ENCODE measurements around the gene TGM1. TPM values are rescaled to one million over a fixed set of nuclear protein-coding genes. Genes with fewer than 3 reads are reported as not detected.

TGM1 gene
- total RNA-seq, 4 donors from 2014 or later: 0.20 TPM; not detected in 3

DNA sequence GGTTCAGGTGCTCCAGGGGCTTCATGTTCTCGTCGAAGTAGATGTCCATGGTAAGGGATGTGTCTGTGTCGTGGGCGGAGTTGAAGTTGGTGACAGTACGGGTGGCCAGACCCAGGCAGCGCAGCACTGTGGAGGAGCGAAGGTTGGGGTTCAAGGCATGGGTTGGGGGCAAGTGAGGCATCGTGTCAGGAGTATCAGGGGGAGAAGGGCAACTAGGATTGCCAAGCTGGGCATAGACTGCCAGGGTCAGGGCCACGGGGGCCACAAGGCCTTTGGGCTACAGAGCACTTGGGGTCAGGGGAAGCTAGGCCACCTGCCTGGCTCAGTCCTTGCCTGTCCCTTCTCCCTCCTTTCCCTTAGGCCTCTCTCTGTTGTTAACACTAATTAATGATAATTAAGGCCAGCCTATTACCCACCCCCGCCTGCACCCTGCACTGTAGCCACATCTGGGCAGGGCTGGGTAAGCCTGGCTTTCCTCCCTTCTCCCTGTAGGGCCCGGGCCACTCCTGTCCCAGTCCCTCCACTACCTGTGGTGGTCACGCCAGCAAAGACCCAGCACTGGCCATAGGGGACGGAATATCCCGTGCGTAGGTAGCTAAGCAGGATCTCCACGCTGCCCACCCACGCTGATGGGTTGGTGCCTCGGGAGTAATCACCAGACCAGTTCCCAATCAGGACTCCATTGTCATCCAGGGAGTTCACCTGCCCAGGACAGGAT lies 4.3 kb downstream of the TGM1 start:
- Histone ChIP-seq H3K4me3 (no peak overlapping the region), H3K4me1 (no peaks in the 10 kb centered on the region), H3K27ac (no peak overlapping the region), H3K27me3 (no peaks in the 10 kb centered on the region), H3K9me3 (no peaks in the 10 kb centered on the region), H3K36me3 (no peaks in the 10 kb centered on the region)
- DNase-seq (no peak), ATAC-seq (no peak)
- intact Hi-C loops (cut with DNase I; ENCODE audit: low total_unique reads) (no loop called here), in situ Hi-C loops (cut with MboI; ENCODE audit: low sequenced_read_pairs in 4 of 4) (no loop called here)
- TF ChIP-seq POLR2A (IDR thresholded peaks at IDR 0.05): no peak
- TF ChIP-seq, protein P1, sequence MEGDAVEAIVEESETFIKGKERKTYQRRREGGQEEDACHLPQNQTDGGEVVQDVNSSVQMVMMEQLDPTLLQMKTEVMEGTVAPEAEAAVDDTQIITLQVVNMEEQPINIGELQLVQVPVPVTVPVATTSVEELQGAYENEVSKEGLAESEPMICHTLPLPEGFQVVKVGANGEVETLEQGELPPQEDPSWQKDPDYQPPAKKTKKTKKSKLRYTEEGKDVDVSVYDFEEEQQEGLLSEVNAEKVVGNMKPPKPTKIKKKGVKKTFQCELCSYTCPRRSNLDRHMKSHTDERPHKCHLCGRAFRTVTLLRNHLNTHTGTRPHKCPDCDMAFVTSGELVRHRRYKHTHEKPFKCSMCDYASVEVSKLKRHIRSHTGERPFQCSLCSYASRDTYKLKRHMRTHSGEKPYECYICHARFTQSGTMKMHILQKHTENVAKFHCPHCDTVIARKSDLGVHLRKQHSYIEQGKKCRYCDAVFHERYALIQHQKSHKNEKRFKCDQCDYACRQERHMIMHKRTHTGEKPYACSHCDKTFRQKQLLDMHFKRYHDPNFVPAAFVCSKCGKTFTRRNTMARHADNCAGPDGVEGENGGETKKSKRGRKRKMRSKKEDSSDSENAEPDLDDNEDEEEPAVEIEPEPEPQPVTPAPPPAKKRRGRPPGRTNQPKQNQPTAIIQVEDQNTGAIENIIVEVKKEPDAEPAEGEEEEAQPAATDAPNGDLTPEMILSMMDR (IDR thresholded peaks at IDR 0.05 in 4 of 5, conservative IDR thresholded peaks at IDR 0.05 in 1 of 5): no peak

GRCh38 chr14:24258119-24258518 lies 4.9 kb downstream of the TGM1 start:
- ATAC-seq (no peak), DNase-seq (no peak)
- in situ Hi-C loops (cut with MboI; ENCODE audit: low sequenced_read_pairs in 4 of 4) (no loop called here), intact Hi-C loops (cut with DNase I; ENCODE audit: low total_unique reads) (no loop called here)
- Histone ChIP-seq H3K27me3 (no peaks in the 10 kb centered on the region), H3K9me3 (no peaks in the 10 kb centered on the region), H3K4me3 (no peak overlapping the region), H3K27ac (no peak overlapping the region), H3K36me3 (no peaks in the 10 kb centered on the region), H3K4me1 (no peaks in the 10 kb centered on the region)
- TF ChIP-seq, protein P1 (IDR thresholded peaks at IDR 0.05 in 4 of 5, conservative IDR thresholded peaks at IDR 0.05 in 1 of 5): no peak
- TF ChIP-seq POLR2A (IDR thresholded peaks at IDR 0.05): no peak

DNA sequence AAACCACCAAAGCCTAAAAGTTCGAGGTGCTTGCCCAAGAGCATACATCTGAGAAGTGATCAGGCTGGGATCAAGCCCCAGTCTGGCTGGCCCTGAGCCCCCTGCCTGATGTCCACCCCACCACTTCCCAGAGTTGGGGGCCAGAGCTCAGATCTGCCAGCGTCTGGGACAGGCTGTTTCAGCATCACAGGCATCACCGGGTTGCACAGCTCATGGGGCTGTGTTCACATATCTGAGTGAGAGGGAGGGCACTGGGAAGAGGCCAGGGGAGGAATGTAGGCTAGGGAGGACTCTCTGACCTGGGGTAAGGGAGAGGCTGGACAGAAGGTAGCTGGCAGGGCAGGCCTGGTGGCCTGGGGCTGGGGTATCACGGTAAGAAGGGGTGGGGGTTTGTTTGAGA lies 6.0 kb downstream of the TGM1 start:
- no peaks in the 10 kb centered on the region for H3K27me3 ChIP-seq
- no peaks in the 10 kb centered on the region for H3K9me3 ChIP-seq
- DNase-seq: no peak
- intact Hi-C loops (cut with DNase I; ENCODE audit: low total_unique reads): no loop called here
- in situ Hi-C loops (cut with MboI; ENCODE audit: low sequenced_read_pairs in 4 of 4): no loop called here
- no peak overlapping the region for H3K4me3 ChIP-seq
- no peaks in the 10 kb centered on the region for H3K36me3 ChIP-seq
- ATAC-seq: no peak
- H3K27ac ChIP-seq: no peak overlapping the region
- H3K4me1 ChIP-seq: no peaks in the 10 kb centered on the region
- TF ChIP-seq, protein P1 (IDR thresholded peaks at IDR 0.05 in 4 of 5, conservative IDR thresholded peaks at IDR 0.05 in 1 of 5): no peak
- TF ChIP-seq POLR2A (IDR thresholded peaks at IDR 0.05): no peak

DNA sequence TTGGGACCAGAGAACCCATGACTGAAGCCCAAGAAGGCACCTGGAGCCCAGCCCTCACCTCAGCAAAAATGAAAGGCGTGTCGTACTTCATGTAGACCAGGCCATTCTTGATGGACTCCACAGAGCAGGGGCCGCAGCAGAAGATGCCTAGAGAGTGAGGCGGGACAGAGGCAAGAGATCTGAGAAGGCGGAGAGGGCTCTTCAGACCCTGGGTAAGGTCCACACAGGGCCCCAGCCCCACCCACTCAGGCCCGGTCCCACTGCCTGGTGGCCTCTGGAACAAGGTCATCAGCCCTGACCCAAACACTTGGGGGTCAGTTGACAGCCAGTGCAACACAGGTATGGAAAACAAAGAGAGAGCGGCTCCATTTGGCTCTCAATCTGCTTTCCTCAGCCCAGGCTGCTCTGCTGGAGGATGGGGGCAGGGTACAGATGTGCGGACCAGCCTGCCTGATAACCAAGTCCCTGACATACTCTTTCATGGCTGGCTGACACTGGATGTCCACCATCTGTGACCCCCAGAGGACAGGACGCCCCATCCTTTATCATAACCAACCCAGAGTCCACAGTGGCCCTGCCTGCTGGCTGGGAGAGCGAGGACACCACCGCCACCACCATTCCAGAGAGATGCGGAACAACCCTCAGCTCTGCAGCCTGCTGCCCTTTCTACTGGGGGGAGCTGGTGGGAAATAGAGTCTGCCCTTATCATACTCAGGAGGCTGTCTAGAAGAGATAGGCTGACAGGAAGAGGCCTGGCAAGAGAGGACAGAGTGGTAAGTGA lies 6.9 kb downstream of the TGM1 start:
- H3K4me3 ChIP-seq: no peak overlapping the region
- no peaks in the 10 kb centered on the region for H3K4me1 ChIP-seq
- H3K9me3 ChIP-seq: no peaks in the 10 kb centered on the region
- DNase-seq: no peak
- H3K27me3 ChIP-seq: no peaks in the 10 kb centered on the region
- H3K36me3 ChIP-seq: no peaks in the 10 kb centered on the region
- intact Hi-C loops (cut with DNase I; ENCODE audit: low total_unique reads): no loop called here
- H3K27ac ChIP-seq: no peak overlapping the region
- in situ Hi-C loops (cut with MboI; ENCODE audit: low sequenced_read_pairs in 4 of 4): no loop called here
- TF ChIP-seq POLR2A (IDR thresholded peaks at IDR 0.05): no peak
- TF ChIP-seq, protein P1 (IDR thresholded peaks at IDR 0.05 in 4 of 5, conservative IDR thresholded peaks at IDR 0.05 in 1 of 5): no peak
- no peak for ATAC-seq
